Measurements from ENCODE around the gene FSHR.

- no peak for TF ChIP-seq CTCF (IDR thresholded peaks at IDR 0.05; ENCODE audit: insufficient read depth, low read depth, low read length)
- no peak for TF ChIP-seq EZH2 (IDR thresholded peaks at IDR 0.05; ENCODE audit: insufficient read depth, low read length)
Measured at GRCh38 chr2:49177194-49177593, 22.9 kb upstream of the FSHR start.
